Measurements from ENCODE around the gene CNTFR. TPM values are rescaled to one million over a fixed set of nuclear protein-coding genes. Genes with fewer than 3 reads are reported as not detected.

The CNTFR gene
- 0.06 to 0.14 TPM (median 0.12 TPM) in 5 replicates for total RNA-seq (2022; extraction: Qiagen RNA extraction)

GRCh38 chr9:34589636-34590380, at the start of gene CNTFR:
Gene CNTFR (minus strand): TSS chr9:34589724. CDS start chr9:34568981, 20,743 bp downstream.

GRCh38 chr9:34637356-34638137, 48.0 kb upstream of the CNTFR start, which contains the start of gene SIGMAR1:
Gene SIGMAR1 (minus strand): TSS chr9:34637787. CDS start chr9:34637697, 90 bp downstream.

GRCh38 chr9:34628656-34629490, 39.3 kb upstream of the CNTFR start, which contains the start of gene ARID3C:
Gene ARID3C (minus strand): TSS chr9:34629066. CDS start chr9:34628014, 1,052 bp downstream.

GRCh38 chr9:34620061-34620994, 30.8 kb upstream of the CNTFR start, which contains the start of gene DCTN3:
Gene DCTN3 (minus strand): TSS chr9:34620495. CDS start chr9:34620464, 31 bp downstream.

GRCh38 chr9:34611811-34612787, 22.6 kb upstream of the CNTFR start, which contains the start of gene RPP25L:
Gene RPP25L (minus strand): TSS chr9:34612097. CDS start chr9:34611296, 801 bp downstream.

GRCh38 chr9:34522971-34523797, 66.3 kb downstream of the CNTFR start, which contains the start of gene ENHO:
Gene ENHO (minus strand): TSS chr9:34522990. CDS start chr9:34521695, 1,295 bp downstream.

Other genes starting within 250 kb of the CNTFR start
- 5.3 to 7.8 TPM (median 6.9 TPM) in 5 replicates for gene MYORG, start 212.8 kb downstream of the CNTFR start, total RNA-seq (2022; extraction: Qiagen RNA extraction)
- 15.0 to 18.1 TPM (median 16.0 TPM) in 5 replicates for gene FAM219A, start 131.2 kb downstream of the CNTFR start, total RNA-seq (2022; extraction: Qiagen RNA extraction)
- 0.10 to 0.51 TPM (median 0.18 TPM) in 5 replicates for gene DNAI1, start 130.9 kb downstream of the CNTFR start, total RNA-seq (2022; extraction: Qiagen RNA extraction)
- 0.94 to 2.8 TPM (median 2.0 TPM) in 5 replicates for gene ENHO, start 66.7 kb downstream of the CNTFR start, total RNA-seq (2022; extraction: Qiagen RNA extraction)
- gene RPP25L, start 22.4 kb upstream of the CNTFR start, total RNA-seq (2022; extraction: Qiagen RNA extraction): 39.5 to 48.6 TPM (median 45.9 TPM) in 5 replicates
- gene DCTN3, start 30.8 kb upstream of the CNTFR start, total RNA-seq (2022; extraction: Qiagen RNA extraction): 102 to 113 TPM (median 108 TPM) in 5 replicates
- 0.11 to 0.32 TPM (median 0.17 TPM) in 5 replicates for gene ARID3C, start 39.3 kb upstream of the CNTFR start, total RNA-seq (2022; extraction: Qiagen RNA extraction)
- 155 to 203 TPM (median 193 TPM) in 5 replicates for gene SIGMAR1, start 48.1 kb upstream of the CNTFR start, total RNA-seq (2022; extraction: Qiagen RNA extraction)
- 12.8 to 18.9 TPM (median 17.6 TPM) in 5 replicates for gene GALT, start 57.0 kb upstream of the CNTFR start, total RNA-seq (2022; extraction: Qiagen RNA extraction)
- 3.9 to 6.4 TPM (median 5.6 TPM) in 5 replicates for gene IL11RA, start 62.5 kb upstream of the CNTFR start, total RNA-seq (2022; extraction: Qiagen RNA extraction)
- gene CCL27, start 72.9 kb upstream of the CNTFR start, total RNA-seq (2022; extraction: Qiagen RNA extraction): 0.14 to 0.33 TPM (median 0.24 TPM) in 4 of 5 replicates, not detected in the other
- not detected in 5 replicates for gene CCL19, start 101.6 kb upstream of the CNTFR start, total RNA-seq (2022; extraction: Qiagen RNA extraction)
- gene CCL21, start 120.4 kb upstream of the CNTFR start, total RNA-seq (2022; extraction: Qiagen RNA extraction): not detected in 5 replicates